Activated T-cell treated with anti-CD3 and anti-CD28 coated beads for 48 hours (primary cell): ENCODE measurements around the gene ELOVL5.
"Not testable (repeated sequence)": the region's sequence is repeated elsewhere in the genome, so short reads cannot be mapped to it uniquely, and the experiment has no call there.

Experiments
- DNase-seq: peaks from one replicate; pipeline ENCODE4 v3.0.0-alpha.2; 2020; ENCODE audit warnings: low read depth

ELOVL5 gene

GRCh38 chr6:53304953-53305352, 43.8 kb downstream of the ELOVL5 start:
- DNase-seq, result not testable (repeated sequence)

- no peak for DNase-seq
Observed at GRCh38 chr6:53302678-53303360, 45.9 kb downstream of the ELOVL5 start.

GRCh38 chr6:53301801-53302537, 46.8 kb downstream of the ELOVL5 start:
- no peak for DNase-seq

- no peak for DNase-seq
Observed at GRCh38 chr6:53300656-53301551, 47.8 kb downstream of the ELOVL5 start.

- no peak for DNase-seq
Observed at GRCh38 chr6:53299331-53300005, 49.3 kb downstream of the ELOVL5 start.

GRCh38 chr6:53297004-53297403, 51.7 kb downstream of the ELOVL5 start:
- no peak for DNase-seq

- DNase-seq, result no peak
Observed at GRCh38 chr6:53295176-53295575, 53.6 kb downstream of the ELOVL5 start.

GRCh38 chr6:53294611-53295010, 54.1 kb downstream of the ELOVL5 start:
- no peak for DNase-seq

- no peak for DNase-seq
Observed at GRCh38 chr6:53294095-53294494, 54.7 kb downstream of the ELOVL5 start.

- DNase-seq, result no peak
Observed at GRCh38 chr6:53293691-53294090, 55.1 kb downstream of the ELOVL5 start.

GRCh38 chr6:53290537-53291510, 57.9 kb downstream of the ELOVL5 start:
- no peak for DNase-seq

- no peak for DNase-seq
Observed at GRCh38 chr6:53287336-53288225, 61.2 kb downstream of the ELOVL5 start.

- DNase-seq, result no peak
Observed at GRCh38 chr6:53284901-53285300, 63.8 kb downstream of the ELOVL5 start.

GRCh38 chr6:53282741-53283140, 66.0 kb downstream of the ELOVL5 start:
- no peak for DNase-seq

GRCh38 chr6:53282234-53282633, 66.5 kb downstream of the ELOVL5 start:
- DNase-seq, result no peak

GRCh38 chr6:53281518-53282215, 67.1 kb downstream of the ELOVL5 start:
- no peak for DNase-seq

- no peak for DNase-seq
Observed at GRCh38 chr6:53280207-53280606, 68.5 kb downstream of the ELOVL5 start.

- no peak for DNase-seq
Observed at GRCh38 chr6:53279293-53279692, 69.5 kb downstream of the ELOVL5 start.

GRCh38 chr6:53273370-53273769, 75.4 kb downstream of the ELOVL5 start:
- DNase-seq, result no peak
